OCI-LY1 (cell line): Measurements from ENCODE around the gene ADM2.

Experiments used
- H2AFZ ChIP-seq: fragments of 200-600 bp; sonication (generic), shearing (Covaris generic); 2 replicates; pipeline ENCODE4 v1.6.0; 2014; ENCODE audit warnings: antibody characterized with exemption, mild to moderate bottlenecking, low read length
- H3F3A ChIP-seq: fragments of 200-600 bp; sonication (generic), shearing (Covaris generic); 2 replicates; pipeline ENCODE4 v1.6.0; 2014; ENCODE audit warnings: mild to moderate bottlenecking, antibody characterized with exemption, low read length, moderate library complexity; ENCODE audit not compliant: insufficient read depth
- H3K27ac ChIP-seq: fragments of 200-600 bp; sonication (generic); 2 replicates; pipeline ENCODE4 v1.5.1; 2014; ENCODE audit warnings: low read length, mixed run types, mild to moderate bottlenecking, low read depth; ENCODE audit not compliant: poor library complexity, severe bottlenecking
- H3K27me3 ChIP-seq: fragments of 200-600 bp; sonication (generic); 2 replicates; pipeline ENCODE4 v1.6.0; 2014; ENCODE audit warnings: antibody characterized with exemption, mild to moderate bottlenecking, low read length, moderate library complexity; ENCODE audit not compliant: insufficient read depth
- H3K36me3 ChIP-seq: fragments of 200-600 bp; sonication (generic); 2 replicates; pipeline ENCODE4 v1.6.1; 2014; ENCODE audit warnings: mild to moderate bottlenecking, antibody characterized with exemption, low read length, moderate library complexity, mixed read lengths; ENCODE audit not compliant: insufficient read depth
- H3K4me1 ChIP-seq: fragments of 200-600 bp; sonication (generic); 2 replicates; pipeline ENCODE4 v1.5.1; 2014; ENCODE audit warnings: mild to moderate bottlenecking, low read length, moderate library complexity; ENCODE audit not compliant: insufficient read depth, severe bottlenecking
- H3K4me2 ChIP-seq: fragments of 200-600 bp; sonication (generic), shearing (Covaris generic); 2 replicates; pipeline ENCODE4 v1.6.1; 2014; ENCODE audit warnings: low read length
- H3K4me3 ChIP-seq: fragments of 200-600 bp; sonication (generic); 2 replicates; pipeline ENCODE4 v1.5.1; 2014; ENCODE audit warnings: low read length, low read depth, mild to moderate bottlenecking, mixed read lengths; ENCODE audit not compliant: poor library complexity, severe bottlenecking
- H3K79me2 ChIP-seq: fragments of 200-600 bp; shearing (Covaris generic); 2 replicates; pipeline ENCODE4 v1.6.1; 2016; ENCODE audit warnings: mixed run types, low read length, mixed read lengths; ENCODE audit not compliant: insufficient read depth
- H3K9ac ChIP-seq: fragments of 200-600 bp; sonication (generic), shearing (Covaris generic); 2 replicates; pipeline ENCODE4 v1.6.1; 2014; ENCODE audit warnings: mild to moderate bottlenecking, low read length, mixed read lengths
- H3K9me2 ChIP-seq: fragments of 200-600 bp; sonication (generic), shearing (Covaris generic); 2 replicates; pipeline ENCODE4 v1.6.1; 2014; ENCODE audit warnings: low read depth, mild to moderate bottlenecking, low read length, mixed read lengths
- H3K9me3 ChIP-seq: fragments of 200-600 bp; shearing (Covaris generic); 2 replicates; pipeline ENCODE4 v1.6.1; 2014; ENCODE audit warnings: low read length, mixed read lengths
- H4K20me1 ChIP-seq: fragments of 200-600 bp; sonication (generic), shearing (Covaris generic); 2 replicates; pipeline ENCODE4 v1.6.0; 2016; ENCODE audit warnings: mild to moderate bottlenecking, low read length; ENCODE audit not compliant: insufficient read depth
- CTCF ChIP-seq: fragments of 200-600 bp; sonication (generic), shearing (Covaris generic); IDR thresholded peaks from 2 replicates; pipeline ENCODE4 v1.5.1; 2017; ENCODE audit warnings: mild to moderate bottlenecking, antibody characterized with exemption, low read length, moderate library complexity, mixed read lengths
- EZH2 ChIP-seq: fragments of 200-600 bp; sonication (generic), shearing (Covaris generic); IDR thresholded peaks from 2 replicates; pipeline ENCODE4 v1.8.0; 2017; ENCODE audit warnings: borderline replicate concordance, mixed run types, mild to moderate bottlenecking, antibody characterized with exemption, low read length, moderate library complexity, mixed read lengths

ADM2 gene

DNA sequence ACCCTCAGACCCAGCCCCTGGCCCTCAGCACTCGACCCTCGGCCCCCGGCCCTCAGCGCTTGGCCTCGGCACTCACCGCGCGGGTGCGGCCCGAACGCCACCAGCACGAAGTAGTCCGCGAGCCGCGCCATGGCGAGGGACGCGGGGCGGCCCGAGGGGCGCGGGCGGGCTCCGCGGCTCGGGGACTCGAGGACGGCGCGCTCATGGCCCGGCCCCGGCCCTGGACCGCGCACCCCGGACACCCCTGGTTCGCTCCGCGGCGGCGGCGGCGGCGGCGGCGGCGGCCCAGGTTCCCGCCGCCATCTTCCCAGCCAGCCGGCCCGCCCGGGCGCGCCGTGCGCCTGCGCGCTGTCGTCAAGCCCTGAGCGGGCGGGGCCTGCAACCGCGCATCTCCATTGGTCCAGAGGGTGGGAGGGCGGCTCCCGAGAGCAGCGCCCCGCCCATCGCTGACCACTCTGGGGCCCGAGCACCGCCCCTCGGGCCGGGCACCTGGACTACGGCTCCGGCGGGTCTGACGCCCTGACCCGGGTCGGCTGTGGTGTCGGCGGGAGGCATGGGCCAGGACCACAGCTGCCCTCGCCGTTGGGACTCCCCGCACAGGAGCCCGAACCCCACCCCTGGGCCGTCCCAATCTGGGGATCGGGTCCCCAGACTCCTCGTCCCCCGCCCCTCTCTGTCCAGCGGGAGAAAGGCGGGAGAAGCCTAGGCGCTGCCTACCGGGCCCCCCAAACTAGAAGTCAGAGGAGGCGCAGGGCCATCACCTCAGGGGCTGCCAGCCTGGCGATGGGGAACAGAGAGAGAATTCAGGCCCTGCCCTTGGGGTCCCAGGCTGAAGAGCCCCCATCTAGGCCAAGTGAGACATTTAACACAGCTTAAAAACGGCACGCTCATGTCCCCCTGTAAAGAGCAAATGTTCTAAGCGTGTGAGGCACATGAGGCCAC is 6.4 kb upstream of the ADM2 start, which contains the start of gene SBF1:
SBF1 (minus strand) TSS at position 326 of the 942 bp plus-strand sequence; CDS start at position 131, 195 bp downstream.
- H3K27me3 ChIP-seq = no peaks in the 10 kb centered on the region
- H3K9ac ChIP-seq = peak within 1 kb of the TSS; percentile 74
- H3F3A ChIP-seq = no peaks in the 10 kb centered on the region
- H4K20me1 ChIP-seq = no peaks in the 10 kb centered on the region
- H3K9me2 ChIP-seq = no peaks in the 10 kb centered on the region
- H3K4me2 ChIP-seq = peak within 1 kb of the TSS; percentile 86
- H3K4me3 ChIP-seq = peak within 1 kb of the TSS; percentile 88
- H3K79me2 ChIP-seq = peaks cover 26% of the 10 kb centered on the region
- H3K4me1 ChIP-seq = peaks cover 47% of the 10 kb centered on the region
- no peaks in the 10 kb centered on the region for H3K9me3 ChIP-seq
- TF ChIP-seq CTCF = no peak
- no peak for TF ChIP-seq EZH2
- no peaks in the 10 kb centered on the region; the same call in 1 of the 2 replicates for H3K36me3 ChIP-seq
- no peak within 1 kb of the TSS for H2AFZ ChIP-seq
- peak within 1 kb of the TSS; percentile 98 for H3K27ac ChIP-seq

- Histone ChIP-seq H3K4me1 (peaks cover 40% of the 10 kb centered on the region), H3K79me2 (peaks cover 26% of the 10 kb centered on the region), H3K9ac (peak overlapping the region; percentile 62; the same call in 1 of the 2 replicates), H3K4me2 (peak overlapping the region; percentile 70), H3K36me3 (no peaks in the 10 kb centered on the region; the same call in 1 of the 2 replicates), H3K9me3 (no peaks in the 10 kb centered on the region), H3K27me3 (no peaks in the 10 kb centered on the region), H3K9me2 (no peaks in the 10 kb centered on the region), H4K20me1 (no peaks in the 10 kb centered on the region), H3K4me3 (peak overlapping the region; percentile 88), H3K27ac (no peak overlapping the region), H3F3A (no peaks in the 10 kb centered on the region), H2AFZ (no peak overlapping the region)
- TF ChIP-seq EZH2 (no peak), CTCF (no peak)
These were observed 5.7 kb upstream of the ADM2 start for GRCh38 chr22:50475652-50476002.

DNA sequence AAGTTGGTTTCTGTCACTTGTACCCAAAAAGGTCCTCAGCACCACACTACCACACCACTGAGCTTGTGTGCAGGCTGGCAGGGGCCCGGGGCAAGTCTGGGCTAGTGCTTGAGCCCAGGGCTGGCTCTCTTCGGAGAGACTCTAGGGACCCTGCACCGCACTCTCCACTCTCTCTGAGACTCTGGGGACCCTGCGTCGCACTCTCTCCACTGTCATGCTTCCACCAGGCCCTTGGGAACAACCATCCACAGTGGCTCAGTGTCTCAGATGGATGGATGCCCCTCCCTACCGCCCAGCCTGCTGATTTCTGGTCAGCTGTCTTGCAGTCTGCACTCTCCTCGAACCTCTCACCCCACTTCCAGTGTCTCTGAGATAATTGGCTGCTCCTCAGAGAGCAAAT is 4.5 kb upstream of the ADM2 start:
- H2AFZ ChIP-seq = no peak overlapping the region
- H4K20me1 ChIP-seq = no peaks in the 10 kb centered on the region
- peaks cover 22% of the 10 kb centered on the region for H3K79me2 ChIP-seq
- H3F3A ChIP-seq = no peaks in the 10 kb centered on the region
- no peak overlapping the region for H3K27ac ChIP-seq
- TF ChIP-seq CTCF (no peak), EZH2 (no peak)
- no peaks in the 10 kb centered on the region; the same call in 1 of the 2 replicates for H3K36me3 ChIP-seq
- no peak overlapping the region; the same call in 1 of the 2 replicates for H3K9ac ChIP-seq
- no peaks in the 10 kb centered on the region for H3K9me3 ChIP-seq
- peaks cover 4% of the 10 kb centered on the region; the same call in 1 of the 2 replicates for H3K27me3 ChIP-seq
- no peak overlapping the region for H3K4me2 ChIP-seq
- peaks cover 31% of the 10 kb centered on the region for H3K4me1 ChIP-seq
- H3K4me3 ChIP-seq = no peak overlapping the region
- H3K9me2 ChIP-seq = no peaks in the 10 kb centered on the region
